Type B pancreatic cell (in vitro differentiated cells): ENCODE results near the gene AURKAIP1. TPM values are rescaled to one million over a fixed set of nuclear protein-coding genes. Genes with fewer than 3 reads are reported as not detected.

Experiments used
- DNase-seq: peaks from one replicate; pipeline ENCODE4 v3.0.0; 2021; ENCODE audit warnings: mixed read lengths; ENCODE audit not compliant: unreplicated experiment; ENCODE audit errors: extremely low spot score
- H3K27ac Mint-ChIP-seq: 2 replicates; pipeline ENCODE4 v1.8.0; 2021; ENCODE audit warnings: mild to moderate bottlenecking, mixed read lengths
- H3K27me3 Mint-ChIP-seq: 2 replicates; pipeline ENCODE4 v1.8.0; 2021; ENCODE audit warnings: mixed read lengths
- H3K36me3 Mint-ChIP-seq: 2 replicates; pipeline ENCODE4 v1.8.0; 2021; ENCODE audit warnings: mixed read lengths
- H3K4me1 Mint-ChIP-seq: one replicate; pipeline ENCODE4 v1.8.0; 2021; ENCODE audit warnings: mixed read lengths; ENCODE audit not compliant: unreplicated experiment
- H3K4me3 Mint-ChIP-seq: 2 replicates; pipeline ENCODE4 v1.8.0; 2021; ENCODE audit warnings: mild to moderate bottlenecking, mixed read lengths
- H3K9me3 Mint-ChIP-seq: 2 replicates; pipeline ENCODE4 v1.8.0; 2021; ENCODE audit warnings: mixed read lengths
- CTCF ChIP-seq: fragments of 200-600 bp; sonication (generic); conservative IDR thresholded peaks from 2 replicates; pipeline ENCODE4 v1.5.0; 2021; ENCODE audit warnings: antibody characterized with exemption, mild to moderate bottlenecking
- total RNA-seq: library from RNA; stranded (reverse); gene quantifications from 2 replicates; pipeline ENCODE4 v1.2.1, GENCODE V29; 2021; ENCODE audit warnings: low replicate concordance

AURKAIP1 gene
- total RNA-seq, 1 donor from 2014 or later: 122 TPM

DNA sequence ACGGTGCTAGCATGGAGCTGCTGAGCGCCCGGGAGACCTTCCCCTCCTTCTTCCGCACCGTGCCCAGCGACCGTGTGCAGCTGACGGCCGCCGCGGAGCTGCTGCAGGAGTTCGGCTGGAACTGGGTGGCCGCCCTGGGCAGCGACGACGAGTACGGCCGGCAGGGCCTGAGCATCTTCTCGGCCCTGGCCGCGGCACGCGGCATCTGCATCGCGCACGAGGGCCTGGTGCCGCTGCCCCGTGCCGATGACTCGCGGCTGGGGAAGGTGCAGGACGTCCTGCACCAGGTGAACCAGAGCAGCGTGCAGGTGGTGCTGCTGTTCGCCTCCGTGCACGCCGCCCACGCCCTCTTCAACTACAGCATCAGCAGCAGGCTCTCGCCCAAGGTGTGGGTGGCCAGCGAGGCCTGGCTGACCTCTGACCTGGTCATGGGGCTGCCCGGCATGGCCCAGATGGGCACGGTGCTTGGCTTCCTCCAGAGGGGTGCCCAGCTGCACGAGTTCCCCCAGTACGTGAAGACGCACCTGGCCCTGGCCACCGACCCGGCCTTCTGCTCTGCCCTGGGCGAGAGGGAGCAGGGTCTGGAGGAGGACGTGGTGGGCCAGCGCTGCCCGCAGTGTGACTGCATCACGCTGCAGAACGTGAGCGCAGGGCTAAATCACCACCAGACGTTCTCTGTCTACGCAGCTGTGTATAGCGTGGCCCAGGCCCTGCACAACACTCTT, 42.8 kb downstream of the AURKAIP1 start:
- Mint-ChIP-seq H3K9me3 (no peaks in the 10 kb centered on the region), H3K4me3 (no peak overlapping the region), H3K27ac (no peak overlapping the region), H3K27me3 (no peaks in the 10 kb centered on the region), H3K36me3 (no peaks in the 10 kb centered on the region), H3K4me1 (no peaks in the 10 kb centered on the region)
- TF ChIP-seq CTCF: no peak
- DNase-seq: no peak

DNA sequence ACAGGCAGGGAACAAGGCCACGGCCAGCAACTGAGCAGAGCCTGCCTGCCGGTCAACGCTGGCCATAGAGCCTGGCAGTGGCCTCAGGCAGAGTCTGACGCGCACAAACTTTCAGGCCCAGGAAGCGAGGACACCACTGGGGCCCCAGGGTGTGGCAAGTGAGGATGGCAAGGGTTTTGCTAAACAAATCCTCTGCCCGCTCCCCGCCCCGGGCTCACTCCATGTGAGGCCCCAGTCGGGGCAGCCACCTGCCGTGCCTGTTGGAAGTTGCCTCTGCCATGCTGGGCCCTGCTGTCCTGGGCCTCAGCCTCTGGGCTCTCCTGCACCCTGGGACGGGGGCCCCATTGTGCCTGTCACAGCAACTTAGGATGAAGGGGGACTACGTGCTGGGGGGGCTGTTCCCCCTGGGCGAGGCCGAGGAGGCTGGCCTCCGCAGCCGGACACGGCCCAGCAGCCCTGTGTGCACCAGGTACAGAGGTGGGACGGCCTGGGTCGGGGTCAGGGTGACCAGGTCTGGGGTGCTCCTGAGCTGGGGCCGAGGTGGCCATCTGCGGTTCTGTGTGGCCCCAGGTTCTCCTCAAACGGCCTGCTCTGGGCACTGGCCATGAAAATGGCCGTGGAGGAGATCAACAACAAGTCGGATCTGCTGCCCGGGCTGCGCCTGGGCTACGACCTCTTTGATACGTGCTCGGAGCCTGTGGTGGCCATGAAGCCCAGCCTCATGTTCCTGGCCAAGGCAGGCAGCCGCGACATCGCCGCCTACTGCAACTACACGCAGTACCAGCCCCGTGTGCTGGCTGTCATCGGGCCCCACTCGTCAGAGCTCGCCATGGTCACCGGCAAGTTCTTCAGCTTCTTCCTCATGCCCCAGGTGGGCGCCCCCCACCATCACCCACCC, 43.7 kb downstream of the AURKAIP1 start, which contains the start of gene TAS1R3:
TSS of gene TAS1R3 (plus strand) at position 213 of the 898 bp plus-strand sequence. CDS start at position 279, 66 bp downstream.
- Mint-ChIP-seq H3K4me3 (no peak within 1 kb of the TSS), H3K4me1 (no peaks in the 10 kb centered on the region), H3K9me3 (no peaks in the 10 kb centered on the region), H3K27me3 (no peaks in the 10 kb centered on the region), H3K36me3 (no peaks in the 10 kb centered on the region), H3K27ac (no peak within 1 kb of the TSS)
- TF ChIP-seq CTCF: no peak
- DNase-seq: no peak

DNA sequence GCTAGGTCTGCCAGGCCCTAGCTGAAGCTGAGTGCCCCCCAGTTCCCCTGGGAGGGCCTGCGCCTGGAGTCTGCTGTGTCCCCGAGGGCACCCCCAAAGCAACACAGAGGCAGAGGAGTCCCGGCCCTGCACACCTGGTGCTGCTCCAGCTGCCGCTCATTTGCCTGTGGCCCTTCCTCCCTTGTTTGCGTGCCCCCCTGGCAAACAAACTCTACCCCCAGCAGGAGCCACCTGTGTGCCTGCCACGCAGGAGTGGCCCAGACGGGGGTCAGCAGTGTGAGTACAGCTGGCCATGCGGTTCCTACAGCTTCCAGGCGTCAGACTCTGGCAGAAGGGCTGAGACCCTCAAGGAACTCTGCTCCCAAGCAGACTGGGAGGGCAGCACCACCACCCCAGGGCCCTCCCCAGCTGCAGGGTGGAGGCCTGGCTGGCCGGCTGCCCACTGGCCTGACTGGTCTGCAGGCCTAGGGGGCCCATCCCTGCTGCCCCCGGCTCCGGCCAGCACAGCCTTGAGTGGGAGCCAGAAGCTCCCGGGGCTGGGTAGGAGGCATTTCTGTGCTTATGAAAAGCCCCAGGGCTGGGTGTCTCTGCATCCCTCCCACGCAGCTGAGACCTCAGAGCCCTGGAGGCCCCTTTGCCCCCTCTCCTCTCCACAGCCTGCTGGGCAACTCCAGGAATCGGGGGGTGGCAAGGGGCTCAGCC, 44.5 kb downstream of the AURKAIP1 start:
- no peak overlapping the region for H3K4me3 Mint-ChIP-seq
- no peaks in the 10 kb centered on the region for H3K27me3 Mint-ChIP-seq

DNA sequence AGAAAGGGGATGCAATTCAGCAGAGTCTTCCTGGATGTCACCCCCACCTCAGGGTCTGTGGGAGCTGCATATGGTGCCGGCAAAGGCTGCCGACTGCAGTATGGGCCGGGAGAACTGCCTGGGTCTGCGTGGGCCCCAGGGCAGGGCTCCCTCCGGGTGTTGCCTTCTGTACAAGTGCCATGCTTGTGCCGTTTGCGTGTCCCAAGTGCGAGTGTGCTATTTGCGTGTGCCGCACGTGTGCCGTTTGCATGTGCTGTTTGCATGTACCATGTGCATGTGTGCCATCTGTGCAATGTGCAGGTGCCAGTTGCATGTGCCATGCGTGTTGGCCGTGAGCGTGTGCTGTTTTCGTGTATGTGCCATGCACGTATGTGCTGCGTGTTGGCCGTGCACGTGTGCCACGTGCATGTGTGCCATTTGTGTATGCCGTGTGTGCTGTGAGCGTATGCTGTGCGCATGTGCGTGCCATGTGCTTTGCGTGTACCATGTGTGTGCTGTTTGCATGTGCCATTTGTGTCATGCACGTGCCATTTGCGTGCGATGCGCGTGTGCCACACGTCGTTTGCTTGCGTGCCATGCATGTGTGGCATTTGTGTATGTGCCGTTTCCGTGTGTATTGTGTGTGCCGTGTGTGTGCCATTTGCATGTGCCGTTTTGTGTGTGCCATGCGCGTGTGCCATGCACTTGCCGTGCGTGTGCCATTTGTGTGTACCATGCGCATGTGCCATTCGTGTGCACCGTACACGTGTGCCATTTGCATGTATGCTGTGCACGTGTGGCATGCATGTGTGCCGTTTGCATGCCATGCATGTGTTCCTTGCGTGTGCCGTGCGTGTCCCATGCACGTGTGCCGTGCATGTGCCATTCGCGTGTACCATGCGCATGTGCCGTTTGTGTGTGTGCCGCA, 45.5 kb downstream of the AURKAIP1 start:
- Mint-ChIP-seq H3K27ac (no peak overlapping the region), H3K4me1 (no peaks in the 10 kb centered on the region), H3K9me3 (no peaks in the 10 kb centered on the region), H3K27me3 (no peaks in the 10 kb centered on the region), H3K36me3 (no peaks in the 10 kb centered on the region), H3K4me3 (peak overlapping the region; percentile 52)
- DNase-seq: no peak
- no peak for TF ChIP-seq CTCF

More for the DNA sequence above, 44.5 kb downstream of the AURKAIP1 start:
- no peaks in the 10 kb centered on the region for H3K9me3 Mint-ChIP-seq
- H3K4me1 Mint-ChIP-seq: no peaks in the 10 kb centered on the region
- no peak for DNase-seq
- H3K27ac Mint-ChIP-seq: no peak overlapping the region
- no peak for TF ChIP-seq CTCF
- no peaks in the 10 kb centered on the region for H3K36me3 Mint-ChIP-seq

GRCh38 chr1:1328254-1328653, 46.8 kb downstream of the AURKAIP1 start:
- TF ChIP-seq CTCF: no peak
- Mint-ChIP-seq H3K4me3 (no peak overlapping the region), H3K27ac (no peak overlapping the region), H3K36me3 (no peaks in the 10 kb centered on the region), H3K9me3 (no peaks in the 10 kb centered on the region), H3K27me3 (no peaks in the 10 kb centered on the region), H3K4me1 (peaks cover 5% of the 10 kb centered on the region)
- DNase-seq: no peak
